ENCODE results near the gene RYR3. TPM values are rescaled to one million over a fixed set of nuclear protein-coding genes. Genes with fewer than 3 reads are reported as not detected.

RYR3 gene
- total and polyA plus RNA-seq, 7 experiments from 2014 or later: 0.10 to 5.3 (median 1.2) TPM; not detected in 3

DNA sequence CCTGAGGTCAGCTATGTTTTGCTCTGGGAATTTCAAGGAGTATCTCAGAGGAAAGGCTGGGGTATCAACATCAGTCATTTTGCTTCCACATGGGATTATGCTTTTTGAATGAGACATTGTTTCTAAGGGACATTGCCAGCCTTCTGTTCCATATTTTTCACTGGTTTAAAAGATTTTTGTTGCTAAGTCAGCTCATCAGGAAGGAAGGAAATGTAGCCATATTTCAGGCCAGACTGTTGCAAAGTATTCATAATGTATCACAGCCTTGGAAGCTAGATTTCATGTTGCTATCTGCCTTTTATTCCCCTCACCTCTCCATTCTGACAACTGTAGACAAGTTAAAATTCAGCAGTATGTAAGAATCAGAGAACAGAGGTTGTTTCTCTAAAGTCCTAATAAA, 596.6 kb downstream of the RYR3 start:
- Mint-ChIP-seq H3K27me3 (no peaks in the 10 kb centered on the region), H3K27ac (no peak overlapping the region), H3K4me1 (peaks cover 0 to 6% (median 0%) of the 10 kb centered on the region in 7 donors), H3K4me3 (no peak overlapping the region), H3K36me3 (peaks cover 0 to 15% (median 8%) of the 10 kb centered on the region in 5 donors), H3K9me3 (peaks cover 0 to 3% (median 0%) of the 10 kb centered on the region in 11 donors)
- no peaks in the 10 kb centered on the region for H3K9me3 ChIP-seq (ENCODE audit: control insufficient read depth in 2 of 3, low read length in 3 of 3)
- ATAC-seq (no peak), DNase-seq (no peak)
- ChIA-PET CTCF (no interaction called here), POLR2A (no interaction called here)
- intact Hi-C loops (cut with micrococcal nuclease): no loop called here
- H3K4me1 ChIP-seq (ENCODE audit: control insufficient read depth in 2 of 2, insufficient read depth in 2 of 2, low read length in 2 of 2): no peaks in the 10 kb centered on the region
- no peaks in the 10 kb centered on the region for H3K36me3 ChIP-seq (ENCODE audit: control insufficient read depth in 2 of 3, insufficient read depth in 3 of 3, low read length in 3 of 3)
- no peaks in the 10 kb centered on the region for H3K27me3 ChIP-seq (ENCODE audit: control insufficient read depth in 2 of 2, insufficient read depth in 2 of 2, low read length in 2 of 2)
- no peak overlapping the region for H3K27ac ChIP-seq (ENCODE audit: low read depth, low read length)
- no peak overlapping the region for H3K4me3 ChIP-seq (ENCODE audit: low read length)

GRCh38 chr15:33908406-33908805, 597.6 kb downstream of the RYR3 start:
- peaks cover 0 to 3% (median 0%) of the 10 kb centered on the region in 11 donors for H3K9me3 Mint-ChIP-seq

GRCh38 chr15:33910741-33911140, 600.0 kb downstream of the RYR3 start:
- Mint-ChIP-seq H3K4me3 (no peak overlapping the region), H3K27me3 (no peaks in the 10 kb centered on the region), H3K4me1 (peaks cover 0 to 11% (median 3%) of the 10 kb centered on the region in 7 donors), H3K36me3 (peaks cover 0 to 14% (median 3%) of the 10 kb centered on the region in 5 donors), H3K9me3 (peaks cover 0 to 3% (median 0%) of the 10 kb centered on the region in 11 donors), H3K27ac (no peak overlapping the region)
- DNase-seq (no peak), ATAC-seq (no peak)
- H3K9me3 ChIP-seq (ENCODE audit: control insufficient read depth in 2 of 3, low read length in 3 of 3): no peaks in the 10 kb centered on the region
- no peaks in the 10 kb centered on the region for H3K36me3 ChIP-seq (ENCODE audit: control insufficient read depth in 2 of 3, insufficient read depth in 3 of 3, low read length in 3 of 3)
- ChIA-PET CTCF (no interaction called here), POLR2A (no interaction called here)
- no peaks in the 10 kb centered on the region for H3K4me1 ChIP-seq (ENCODE audit: control insufficient read depth in 2 of 2, insufficient read depth in 2 of 2, low read length in 2 of 2)
- intact Hi-C loops (cut with micrococcal nuclease): no loop called here
- no peak overlapping the region for H3K4me3 ChIP-seq (ENCODE audit: low read length)
- no peak overlapping the region for H3K27ac ChIP-seq (ENCODE audit: low read depth, low read length)
- no peaks in the 10 kb centered on the region for H3K27me3 ChIP-seq (ENCODE audit: control insufficient read depth in 2 of 2, insufficient read depth in 2 of 2, low read length in 2 of 2)

More at GRCh38 chr15:33908406-33908805, 597.6 kb downstream of the RYR3 start:
- H3K27ac Mint-ChIP-seq: no peak overlapping the region
- H3K36me3 ChIP-seq (ENCODE audit: control insufficient read depth in 2 of 3, insufficient read depth in 3 of 3, low read length in 3 of 3): no peaks in the 10 kb centered on the region
- DNase-seq: no peak
- H3K4me1 ChIP-seq (ENCODE audit: control insufficient read depth in 2 of 2, insufficient read depth in 2 of 2, low read length in 2 of 2): no peaks in the 10 kb centered on the region
- H3K4me3 ChIP-seq (ENCODE audit: low read length): no peak overlapping the region
- POLR2A ChIA-PET: no interaction called here
- CTCF ChIA-PET: no interaction called here
- H3K27me3 Mint-ChIP-seq: no peaks in the 10 kb centered on the region
- H3K27ac ChIP-seq (ENCODE audit: low read depth, low read length): no peak overlapping the region
- no peak for ATAC-seq
- H3K9me3 ChIP-seq (ENCODE audit: control insufficient read depth in 2 of 3, low read length in 3 of 3): no peaks in the 10 kb centered on the region
- no peaks in the 10 kb centered on the region for H3K27me3 ChIP-seq (ENCODE audit: control insufficient read depth in 2 of 2, insufficient read depth in 2 of 2, low read length in 2 of 2)
- peaks cover 0 to 11% (median 0%) of the 10 kb centered on the region in 5 donors for H3K36me3 Mint-ChIP-seq
- intact Hi-C loops (cut with micrococcal nuclease): no loop called here
- peaks cover 0 to 5% (median 0%) of the 10 kb centered on the region in 7 donors for H3K4me1 Mint-ChIP-seq
- H3K4me3 Mint-ChIP-seq: no peak overlapping the region

DNA sequence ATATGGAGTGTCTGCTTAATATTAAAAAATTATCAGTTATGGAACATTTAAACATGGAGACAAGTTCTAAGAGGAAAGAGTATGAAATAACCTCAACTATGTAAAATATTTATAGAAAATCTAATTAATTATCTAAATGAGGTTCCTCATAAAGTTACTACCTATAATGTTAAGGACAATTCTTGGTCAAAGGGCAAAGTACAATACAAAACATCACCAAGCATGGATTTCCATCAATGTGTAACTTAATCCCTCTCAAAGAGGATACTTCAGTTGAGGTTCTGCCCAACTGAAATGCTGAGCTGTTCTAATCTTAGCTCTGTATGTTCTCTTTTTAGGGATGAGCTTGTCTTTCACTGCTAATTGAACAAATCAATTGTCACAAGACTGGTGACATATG, 601.6 kb downstream of the RYR3 start:
- DNase-seq: no peak
- Histone ChIP-seq H3K36me3 (ENCODE audit: control insufficient read depth in 2 of 3, insufficient read depth in 3 of 3, low read length in 3 of 3) (no peaks in the 10 kb centered on the region), H3K4me1 (ENCODE audit: control insufficient read depth in 2 of 2, insufficient read depth in 2 of 2, low read length in 2 of 2) (no peaks in the 10 kb centered on the region), H3K9me3 (ENCODE audit: control insufficient read depth in 2 of 3, low read length in 3 of 3) (no peaks in the 10 kb centered on the region), H3K27me3 (ENCODE audit: control insufficient read depth in 2 of 2, insufficient read depth in 2 of 2, low read length in 2 of 2) (no peaks in the 10 kb centered on the region), H3K4me3 (ENCODE audit: low read length) (no peak overlapping the region), H3K27ac (ENCODE audit: low read depth, low read length) (no peak overlapping the region)
- no peaks in the 10 kb centered on the region for H3K27me3 Mint-ChIP-seq
- CTCF ChIA-PET: no interaction called here
- no peak for ATAC-seq
- POLR2A ChIA-PET: no interaction called here
- peaks cover 0 to 3% (median 0%) of the 10 kb centered on the region in 11 donors for H3K9me3 Mint-ChIP-seq
- no peak overlapping the region for H3K27ac Mint-ChIP-seq
- no peak overlapping the region for H3K4me3 Mint-ChIP-seq
- H3K4me1 Mint-ChIP-seq: peaks cover 0 to 12% (median 5%) of the 10 kb centered on the region in 7 donors
- peaks cover 0 to 16% (median 3%) of the 10 kb centered on the region in 5 donors for H3K36me3 Mint-ChIP-seq
- intact Hi-C loops (cut with micrococcal nuclease): no loop called here

- POLR2A ChIA-PET: interaction anchor here (0.6 kb wide), 1 partner anchor 279 kb away, joined by 7 read pairs; no protein-coding TSS in a partner anchor
- peaks cover 0 to 3% (median 0%) of the 10 kb centered on the region in 11 donors for H3K9me3 Mint-ChIP-seq
- intact Hi-C loops (cut with micrococcal nuclease): no loop called here
Measured at GRCh38 chr15:33913459-33913858, 602.7 kb downstream of the RYR3 start.

More at GRCh38 chr15:33913459-33913858, 602.7 kb downstream of the RYR3 start:
- DNase-seq (no peak), ATAC-seq (no peak)
- Histone ChIP-seq H3K36me3 (ENCODE audit: control insufficient read depth in 2 of 3, insufficient read depth in 3 of 3, low read length in 3 of 3) (no peaks in the 10 kb centered on the region), H3K27ac (ENCODE audit: low read depth, low read length) (no peak overlapping the region), H3K9me3 (ENCODE audit: control insufficient read depth in 2 of 3, low read length in 3 of 3) (no peaks in the 10 kb centered on the region), H3K4me1 (ENCODE audit: control insufficient read depth in 2 of 2, insufficient read depth in 2 of 2, low read length in 2 of 2) (no peaks in the 10 kb centered on the region), H3K4me3 (ENCODE audit: low read length) (no peak overlapping the region), H3K27me3 (ENCODE audit: control insufficient read depth in 2 of 2, insufficient read depth in 2 of 2, low read length in 2 of 2) (no peaks in the 10 kb centered on the region)
- Mint-ChIP-seq H3K4me3 (no peak overlapping the region), H3K36me3 (peaks cover 0 to 16% (median 3%) of the 10 kb centered on the region in 5 donors), H3K27me3 (no peaks in the 10 kb centered on the region), H3K4me1 (peaks cover 0 to 12% (median 5%) of the 10 kb centered on the region in 7 donors), H3K27ac (no peak overlapping the region)
- CTCF ChIA-PET: no interaction called here

Other genes starting within 250 kb of the RYR3 start
- 10 to 100 TPM in 2 of 5 experiments, under 1 TPM in 3; 0.02 to 32.2 (median 0.70) TPM for gene FMN1, start 116.3 kb upstream of the RYR3 start, total RNA-seq
- 1 to 10 TPM in 1 of 2 donors, not detected in 1; 1.4 TPM for gene FMN1, start 116.3 kb upstream of the RYR3 start, polyA plus RNA-seq